Astrocyte (in vitro differentiated cells and primary cell): Measurements from ENCODE around the gene MGMT. TPM values are rescaled to one million over a fixed set of nuclear protein-coding genes. Genes with fewer than 3 reads are reported as not detected.

ENCODE experiments used
- DNase-seq: peaks from one replicate; pipeline ENCODE4 v3.0.0-alpha.2; 2010; ENCODE audit warnings: low read depth
- FAIRE-seq: peaks from 2 replicates; lab custom pipeline; 2011; peaks lifted over from hg19 to GRCh38; lab: Jason Lieb, UNC
- H2AFZ ChIP-seq: 2 replicates; pipeline ENCODE4 v1.6.0; 2012; ENCODE audit warnings: low read depth, low read length, inconsistent platforms
- H3K27ac ChIP-seq: 2 replicates; pipeline ENCODE4 v1.5.1; 2011; ENCODE audit warnings: low read depth, low read length, inconsistent platforms
- H3K27me3 ChIP-seq: 2 replicates; pipeline ENCODE4 v1.6.0; 2011; ENCODE audit warnings: low read length, inconsistent platforms; ENCODE audit not compliant: insufficient read depth
- H3K36me3 ChIP-seq: 2 replicates; pipeline ENCODE4 v1.5.1; 2011; ENCODE audit warnings: low read length, inconsistent platforms; ENCODE audit not compliant: insufficient read depth
- H3K4me1 ChIP-seq: 2 replicates; pipeline ENCODE4 v1.5.1; 2011; ENCODE audit warnings: low read length, inconsistent platforms; ENCODE audit not compliant: insufficient read depth
- H3K4me2 ChIP-seq: 2 replicates; pipeline ENCODE4 v1.6.0; 2012; ENCODE audit warnings: low read length, inconsistent platforms
- H3K4me3 ChIP-seq: 2 replicates; pipeline ENCODE4 v1.5.1; 2011; ENCODE audit warnings: low read depth, mild to moderate bottlenecking, low read length, inconsistent platforms; ENCODE audit not compliant: insufficient read depth
- H3K79me2 ChIP-seq: 2 replicates; pipeline ENCODE4 v1.6.0; 2012; ENCODE audit warnings: mild to moderate bottlenecking, low read length, inconsistent platforms; ENCODE audit not compliant: insufficient read depth
- H3K9ac ChIP-seq: 2 replicates; pipeline ENCODE4 v1.6.0; 2012; ENCODE audit warnings: mild to moderate bottlenecking, low read length, inconsistent platforms
- H3K9me3 ChIP-seq: 2 replicates; pipeline ENCODE4 v1.5.1; 2012; ENCODE audit warnings: low read depth, mild to moderate bottlenecking, low read length, inconsistent platforms; ENCODE audit not compliant: insufficient read depth
- H4K20me1 ChIP-seq: 2 replicates; pipeline ENCODE4 v1.6.0; 2012; ENCODE audit warnings: low read length, inconsistent platforms; ENCODE audit not compliant: insufficient read depth
- H3K27ac Mint-ChIP-seq: one replicate; pipeline ENCODE4 v1.8.0; 2021; ENCODE audit warnings: mild to moderate bottlenecking, mixed read lengths; ENCODE audit not compliant: unreplicated experiment
- H3K27me3 Mint-ChIP-seq: one replicate; pipeline ENCODE4 v1.8.0; 2021; ENCODE audit warnings: low read depth, mixed read lengths; ENCODE audit not compliant: unreplicated experiment
- H3K36me3 Mint-ChIP-seq: one replicate; pipeline ENCODE4 v1.8.0; 2021; ENCODE audit warnings: low read depth, mixed read lengths; ENCODE audit not compliant: unreplicated experiment
- H3K4me1 Mint-ChIP-seq: one replicate; pipeline ENCODE4 v1.8.0; 2021; ENCODE audit warnings: low read depth, mixed read lengths; ENCODE audit not compliant: unreplicated experiment
- H3K4me3 Mint-ChIP-seq: one replicate; pipeline ENCODE4 v1.8.0; 2021; ENCODE audit warnings: mild to moderate bottlenecking, moderate library complexity, mixed read lengths; ENCODE audit not compliant: unreplicated experiment
- H3K9me3 Mint-ChIP-seq: one replicate; pipeline ENCODE4 v1.8.0; 2021; ENCODE audit warnings: mild to moderate bottlenecking, mixed read lengths; ENCODE audit not compliant: unreplicated experiment
- EZH2 ChIP-seq: IDR thresholded peaks from 2 replicates; pipeline ENCODE4 v1.6.1; 2012; ENCODE audit warnings: mild to moderate bottlenecking, low read length, inconsistent platforms; ENCODE audit not compliant: insufficient read depth
- total RNA-seq: library from RNA; stranded (reverse); gene quantifications from 2 replicates; pipeline ENCODE4 v1.2.1, GENCODE V29; 2021
- TF ChIP-seq, protein P1 (sequence below): IDR thresholded peaks from 2 replicates; pipeline ENCODE4 v1.5.1; 2011; ENCODE audit warnings: low read depth, mild to moderate bottlenecking, inconsistent platforms, low read length, moderate library complexity; ENCODE audit not compliant: insufficient read depth

The MGMT gene
- total RNA-seq, 1 donor from 2014 or later: 9.5 TPM

DNA sequence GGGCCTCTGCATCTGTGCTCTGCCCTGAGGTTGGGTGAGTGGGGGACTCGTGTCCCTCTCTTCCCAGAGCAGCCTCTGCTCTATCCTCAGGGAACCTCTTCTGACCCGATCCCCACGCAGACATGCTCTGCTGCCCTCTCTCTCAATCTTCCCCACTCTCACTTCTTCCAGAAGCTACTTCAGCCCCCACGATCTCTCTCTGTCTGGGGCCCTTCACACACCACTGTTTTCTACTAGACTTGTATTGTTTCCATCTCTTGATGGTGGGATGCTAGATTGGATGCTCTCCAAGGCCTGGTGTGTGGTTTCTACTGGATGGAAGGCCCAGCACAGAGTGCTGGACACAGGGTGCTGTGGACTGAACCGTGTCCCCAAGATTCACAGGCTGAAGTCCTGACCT is 10.0 kb downstream of the MGMT start:
- no peaks in the 10 kb centered on the region for H3K27me3 ChIP-seq
- no peaks in the 10 kb centered on the region for H3K27me3 Mint-ChIP-seq
- no peaks in the 10 kb centered on the region for H4K20me1 ChIP-seq
- no peak overlapping the region for H3K27ac Mint-ChIP-seq
- no peak overlapping the region for H3K4me3 ChIP-seq
- no peak overlapping the region for H2AFZ ChIP-seq
- no peak overlapping the region for H3K27ac ChIP-seq
- FAIRE-seq (no peak), DNase-seq (no peak)
- H3K4me1 ChIP-seq: no peaks in the 10 kb centered on the region
- peaks cover 15% of the 10 kb centered on the region for H3K36me3 Mint-ChIP-seq
- H3K4me1 Mint-ChIP-seq: no peaks in the 10 kb centered on the region
- no peak overlapping the region for H3K4me3 Mint-ChIP-seq
- no peak overlapping the region for H3K4me2 ChIP-seq
- H3K79me2 ChIP-seq: no peaks in the 10 kb centered on the region
- H3K9me3 Mint-ChIP-seq: peaks cover 2% of the 10 kb centered on the region
- no peak for TF ChIP-seq EZH2
- TF ChIP-seq, protein P1, sequence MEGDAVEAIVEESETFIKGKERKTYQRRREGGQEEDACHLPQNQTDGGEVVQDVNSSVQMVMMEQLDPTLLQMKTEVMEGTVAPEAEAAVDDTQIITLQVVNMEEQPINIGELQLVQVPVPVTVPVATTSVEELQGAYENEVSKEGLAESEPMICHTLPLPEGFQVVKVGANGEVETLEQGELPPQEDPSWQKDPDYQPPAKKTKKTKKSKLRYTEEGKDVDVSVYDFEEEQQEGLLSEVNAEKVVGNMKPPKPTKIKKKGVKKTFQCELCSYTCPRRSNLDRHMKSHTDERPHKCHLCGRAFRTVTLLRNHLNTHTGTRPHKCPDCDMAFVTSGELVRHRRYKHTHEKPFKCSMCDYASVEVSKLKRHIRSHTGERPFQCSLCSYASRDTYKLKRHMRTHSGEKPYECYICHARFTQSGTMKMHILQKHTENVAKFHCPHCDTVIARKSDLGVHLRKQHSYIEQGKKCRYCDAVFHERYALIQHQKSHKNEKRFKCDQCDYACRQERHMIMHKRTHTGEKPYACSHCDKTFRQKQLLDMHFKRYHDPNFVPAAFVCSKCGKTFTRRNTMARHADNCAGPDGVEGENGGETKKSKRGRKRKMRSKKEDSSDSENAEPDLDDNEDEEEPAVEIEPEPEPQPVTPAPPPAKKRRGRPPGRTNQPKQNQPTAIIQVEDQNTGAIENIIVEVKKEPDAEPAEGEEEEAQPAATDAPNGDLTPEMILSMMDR: no peak
- H3K9ac ChIP-seq: no peak overlapping the region
- H3K9me3 ChIP-seq: no peaks in the 10 kb centered on the region
- no peaks in the 10 kb centered on the region for H3K36me3 ChIP-seq

- Mint-ChIP-seq H3K9me3 (peaks cover 10% of the 10 kb centered on the region), H3K27me3 (no peaks in the 10 kb centered on the region), H3K4me3 (no peak overlapping the region), H3K4me1 (no peaks in the 10 kb centered on the region), H3K36me3 (peaks cover 3% of the 10 kb centered on the region), H3K27ac (no peak overlapping the region)
- Histone ChIP-seq H3K27ac (no peak overlapping the region), H3K36me3 (no peaks in the 10 kb centered on the region), H3K79me2 (no peaks in the 10 kb centered on the region), H3K4me2 (no peak overlapping the region), H3K4me1 (no peaks in the 10 kb centered on the region), H4K20me1 (no peaks in the 10 kb centered on the region), H3K9me3 (no peaks in the 10 kb centered on the region), H2AFZ (no peak overlapping the region), H3K4me3 (no peak overlapping the region), H3K9ac (no peak overlapping the region), H3K27me3 (no peaks in the 10 kb centered on the region)
- no peak for FAIRE-seq
- TF ChIP-seq EZH2: no peak
- TF ChIP-seq, protein P1: no peak
- DNase-seq: no peak
Measured at GRCh38 chr10:129481641-129482040, 14.6 kb downstream of the MGMT start.

DNA sequence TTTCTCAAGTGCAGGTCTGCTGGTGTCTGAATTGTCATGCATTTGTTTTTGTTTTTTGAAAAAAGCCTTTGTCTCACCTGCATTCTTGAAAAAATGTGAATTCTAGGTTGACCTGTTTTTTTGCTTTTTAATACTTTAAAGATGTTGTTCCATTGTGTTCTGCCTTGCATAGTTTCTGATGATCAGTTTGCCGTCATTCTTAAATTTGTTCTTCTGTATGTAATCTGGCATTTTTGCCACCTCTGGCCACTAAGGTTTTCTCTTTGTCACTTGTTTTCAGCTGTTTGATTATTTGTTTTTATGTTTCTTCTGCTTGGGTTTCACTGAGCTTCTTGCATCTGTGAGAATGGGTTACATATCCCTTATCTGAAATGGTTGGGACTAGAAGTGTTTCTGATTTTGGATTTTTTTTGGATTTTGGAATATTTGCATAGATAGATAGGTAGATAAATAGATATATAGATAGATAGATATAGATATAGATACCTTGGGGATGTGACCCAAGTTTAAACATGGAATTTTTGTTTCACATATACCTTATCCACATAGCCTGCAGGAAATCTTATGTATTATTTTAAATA is 16.5 kb downstream of the MGMT start:
- no peak overlapping the region for H3K27ac ChIP-seq
- no peak overlapping the region for H3K9ac ChIP-seq
- Mint-ChIP-seq H3K4me3 (no peak overlapping the region), H3K36me3 (no peaks in the 10 kb centered on the region), H3K9me3 (peaks cover 10% of the 10 kb centered on the region), H3K4me1 (no peaks in the 10 kb centered on the region), H3K27ac (no peak overlapping the region), H3K27me3 (no peaks in the 10 kb centered on the region)
- H4K20me1 ChIP-seq: no peaks in the 10 kb centered on the region
- H3K4me3 ChIP-seq: no peak overlapping the region
- no peaks in the 10 kb centered on the region for H3K79me2 ChIP-seq
- H3K4me2 ChIP-seq: no peak overlapping the region
- H2AFZ ChIP-seq: no peak overlapping the region
- no peaks in the 10 kb centered on the region for H3K36me3 ChIP-seq
- H3K9me3 ChIP-seq: no peaks in the 10 kb centered on the region
- DNase-seq (no peak), FAIRE-seq (no peak)
- no peaks in the 10 kb centered on the region for H3K4me1 ChIP-seq
- TF ChIP-seq, protein P1: no peak
- no peak for TF ChIP-seq EZH2
- no peaks in the 10 kb centered on the region for H3K27me3 ChIP-seq
